ENCODE measurements around the gene CBR3. TPM values are rescaled to one million over a fixed set of nuclear protein-coding genes. Genes with fewer than 3 reads are reported as not detected.
"Not testable (repeated sequence)": the region's sequence is repeated elsewhere in the genome, so short reads cannot be mapped to it uniquely, and the experiment has no call there.

Gene CBR3
- total RNA-seq, 4 donors from 2014 or later = 21.3 to 45.9 (median 37.9) TPM

DNA sequence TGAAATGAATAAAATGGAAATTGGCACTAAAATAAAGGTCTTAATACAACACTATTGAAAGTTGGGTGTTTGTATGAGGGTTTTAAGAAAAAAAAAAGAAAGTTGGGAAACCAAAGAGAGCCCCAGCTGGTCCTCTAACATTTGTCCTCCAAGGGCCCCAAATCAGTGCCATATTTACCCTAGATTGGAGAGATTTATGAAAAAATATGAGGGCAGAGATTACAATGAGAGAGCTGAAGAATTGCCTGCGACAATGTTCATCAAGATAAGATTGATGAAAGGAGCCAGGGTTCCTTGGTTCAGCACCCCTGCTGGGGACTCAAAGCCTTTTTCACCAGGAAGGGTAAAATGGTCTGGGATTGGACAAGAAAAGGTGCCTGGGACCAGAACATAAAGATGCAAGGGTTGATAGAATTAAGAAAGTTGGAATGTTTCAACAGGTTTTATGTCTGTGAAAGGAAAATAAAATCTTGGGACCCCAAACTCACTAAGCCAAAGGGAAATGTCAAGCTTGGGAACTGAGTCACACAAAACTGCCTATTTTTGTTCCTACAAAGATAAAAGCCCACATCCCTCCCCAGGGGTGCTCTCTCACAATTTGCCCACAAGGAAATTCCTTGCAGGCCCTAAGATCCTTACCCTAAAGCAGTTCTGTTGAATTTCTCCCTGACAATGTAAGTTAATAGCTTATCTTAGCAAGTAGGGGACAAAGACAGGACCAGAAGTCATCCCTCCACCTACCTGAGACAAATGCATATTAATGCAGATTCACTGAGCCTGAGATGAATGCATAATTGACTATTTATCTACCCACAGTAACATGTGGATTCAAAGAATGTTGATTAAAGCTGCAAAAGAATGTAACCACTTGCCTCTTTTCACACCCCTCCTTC is 38.2 kb upstream of the CBR3 start:
- TF ChIP-seq CTCF (IDR thresholded peaks at IDR 0.05) = no peak
- no peak for TF ChIP-seq POLR2A (IDR thresholded peaks at IDR 0.05)
- DNase-seq (ENCODE audit: low spot score in 2 of 2) = no peak
- 54 to 65% methylated on average over 1 of the region's 1 CpG for WGBS, 2 donors
- H3K4me3 ChIP-seq (ENCODE audit: low read depth, poor library complexity, severe bottlenecking) = no peak overlapping the region
- intact Hi-C loops (cut with DNase I; ENCODE audit: low total_unique reads) = no loop called here

DNA sequence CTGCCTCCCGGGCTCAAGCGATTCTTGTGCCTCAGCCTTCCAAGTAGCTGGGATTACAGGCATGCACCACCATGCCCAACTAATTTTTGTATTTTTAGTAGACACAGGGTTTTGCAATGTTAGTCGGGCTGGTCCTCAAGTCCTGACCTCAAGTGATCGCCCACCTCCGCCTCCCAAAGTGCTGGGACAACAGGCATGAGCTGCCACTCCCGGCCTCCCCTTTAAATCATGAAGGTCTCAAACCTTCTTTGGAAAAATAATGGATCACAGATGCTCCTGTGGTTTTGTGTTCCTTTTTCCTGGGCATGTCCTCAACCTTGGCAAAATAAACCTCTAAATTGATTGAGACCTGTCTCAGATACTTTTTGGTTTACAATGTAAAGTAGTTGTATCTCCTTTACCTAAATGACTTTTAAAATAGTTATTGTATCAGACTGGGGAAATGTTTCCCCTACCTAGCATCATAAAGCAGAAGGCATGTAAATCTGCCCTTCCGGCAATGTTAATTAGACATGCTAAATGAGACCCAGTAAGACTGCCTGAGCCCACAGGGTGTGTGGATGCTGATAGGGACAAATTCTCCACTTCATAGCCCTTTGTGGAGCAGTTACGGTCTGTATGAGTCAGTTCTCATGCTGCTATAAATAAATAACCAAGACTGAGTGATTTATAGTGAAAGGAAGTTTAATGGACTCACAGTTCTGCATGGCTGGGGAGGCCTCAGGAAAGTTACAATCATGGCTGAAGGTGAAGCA is 37.3 kb upstream of the CBR3 start:
- TF ChIP-seq POLR2A (IDR thresholded peaks at IDR 0.05) = no peak
- TF ChIP-seq CTCF (IDR thresholded peaks at IDR 0.05) = no peak
- intact Hi-C loops (cut with DNase I; ENCODE audit: low total_unique reads) = no loop called here
- WGBS, 2 donors = 41 to 55% methylated on average over 8 of the region's 8 CpGs
- DNase-seq (ENCODE audit: low spot score in 2 of 2) = no peak
- H3K4me3 ChIP-seq (ENCODE audit: low read depth, poor library complexity, severe bottlenecking) = no peak overlapping the region

DNA sequence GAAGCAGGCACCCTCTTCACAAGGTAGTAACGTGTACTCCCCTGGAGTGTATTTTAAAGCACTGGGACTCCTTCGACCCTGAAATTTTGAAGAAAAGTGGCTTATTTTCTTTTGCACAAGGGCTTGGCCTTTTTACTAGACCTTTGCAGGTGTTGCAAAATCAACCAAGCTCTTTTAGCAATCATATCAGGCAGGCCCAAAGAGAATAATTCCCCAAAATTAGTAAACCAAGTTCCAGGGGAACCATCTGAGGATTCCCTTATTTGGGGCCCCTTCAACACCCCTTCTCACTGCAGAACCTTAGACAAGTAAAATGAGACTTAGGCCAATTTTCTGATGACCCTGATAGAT is 36.7 kb upstream of the CBR3 start:
- DNase-seq (ENCODE audit: low spot score in 2 of 2) = no peak
- 42 to 49% methylated on average over 2 of the region's 2 CpGs for WGBS, 2 donors
- no peak overlapping the region for H3K4me3 ChIP-seq (ENCODE audit: low read depth, poor library complexity, severe bottlenecking)
- intact Hi-C loops (cut with DNase I; ENCODE audit: low total_unique reads) = no loop called here
- TF ChIP-seq CTCF (IDR thresholded peaks at IDR 0.05) = no peak
- no peak for TF ChIP-seq POLR2A (IDR thresholded peaks at IDR 0.05)

GRCh38 chr21:36099000-36099399 is 35.9 kb upstream of the CBR3 start:
- no peak overlapping the region for H3K4me3 ChIP-seq (ENCODE audit: low read depth, poor library complexity, severe bottlenecking)
- WGBS, 2 donors = 94 to 99% methylated on average over 3 of the region's 3 CpGs
- DNase-seq (ENCODE audit: low spot score in 2 of 2) = no peak
- intact Hi-C loops (cut with DNase I; ENCODE audit: low total_unique reads) = no loop called here
- no peak for TF ChIP-seq POLR2A (IDR thresholded peaks at IDR 0.05)
- no peak for TF ChIP-seq CTCF (IDR thresholded peaks at IDR 0.05)

DNA sequence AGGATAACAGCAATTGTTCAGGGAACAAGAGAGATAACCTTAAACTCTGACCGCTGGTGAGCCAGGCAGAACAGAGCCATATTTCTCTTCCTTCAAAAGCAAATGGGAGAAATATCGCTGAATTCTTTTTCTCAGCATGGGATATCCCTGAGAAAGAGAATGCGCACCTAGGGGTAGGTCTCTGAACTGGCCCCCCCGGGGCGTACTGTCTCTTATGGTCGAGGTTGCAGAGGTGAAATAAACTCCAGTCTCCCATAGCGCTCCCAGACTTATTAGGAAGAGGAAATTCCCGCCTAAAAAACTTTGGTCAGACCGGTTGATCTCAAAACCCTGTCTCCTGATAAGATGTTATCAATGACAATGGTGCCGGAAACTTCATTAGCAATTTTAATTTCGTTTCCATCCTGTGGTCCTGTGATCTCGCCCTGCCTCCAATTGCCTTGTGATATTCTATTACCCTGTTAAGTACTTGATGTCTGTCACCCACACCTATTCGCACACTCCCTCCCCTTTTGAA is 35.1 kb upstream of the CBR3 start:
- intact Hi-C loops (cut with DNase I; ENCODE audit: low total_unique reads); H3K4me3 ChIP-seq (ENCODE audit: low read depth, poor library complexity, severe bottlenecking); DNase-seq (ENCODE audit: low spot score in 2 of 2): not testable (repeated sequence)
- 57 to 59% methylated on average over 13 of the region's 13 CpGs for WGBS, 2 donors

DNA sequence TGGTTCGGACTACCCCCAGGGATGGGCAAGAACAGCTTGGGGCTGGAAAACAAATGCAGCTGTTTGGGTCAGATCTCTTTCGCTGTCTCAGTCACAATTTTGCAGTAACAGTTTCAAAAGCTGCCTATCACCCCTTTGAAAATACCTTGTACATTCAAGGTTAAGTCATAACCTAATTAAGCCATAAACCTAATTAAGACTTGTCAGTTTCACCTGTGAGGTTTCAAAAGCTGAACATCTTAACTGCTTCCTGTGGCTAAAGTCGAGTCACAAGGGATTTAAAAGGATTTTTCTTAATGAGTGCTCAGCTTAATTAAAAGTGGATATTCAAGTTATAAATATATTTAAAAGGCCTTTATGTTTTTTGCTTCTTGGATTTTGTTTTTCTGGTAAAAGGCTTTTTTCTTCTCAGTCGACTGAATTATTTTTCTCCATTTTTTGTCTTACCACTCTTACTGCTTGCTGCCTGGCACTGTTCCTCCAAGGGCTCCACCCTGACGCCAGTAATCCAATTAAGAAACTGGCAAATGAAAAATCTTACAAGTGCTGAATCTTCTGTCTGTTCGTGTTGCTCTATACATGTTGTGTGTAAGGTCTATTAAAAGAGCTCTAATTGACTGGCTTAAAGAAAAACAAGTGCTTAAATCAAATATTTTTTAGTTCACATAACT is 33.8 kb upstream of the CBR3 start:
- intact Hi-C loops (cut with DNase I; ENCODE audit: low total_unique reads) = no loop called here
- TF ChIP-seq POLR2A (IDR thresholded peaks at IDR 0.05) (no peak), CTCF (IDR thresholded peaks at IDR 0.05) (no peak)
- WGBS, 2 donors = 43 to 44% methylated on average over 6 of the region's 6 CpGs
- no peak overlapping the region for H3K4me3 ChIP-seq (ENCODE audit: low read depth, poor library complexity, severe bottlenecking)
- no peak for DNase-seq (ENCODE audit: low spot score in 2 of 2)
